GM12801 (cell line): ENCODE data around the gene PIK3CG.

Experiments used
- TF ChIP-seq, protein P1 (sequence below): IDR thresholded peaks from one replicate; pipeline ENCODE4 v1.5.1; 2011; ENCODE audit warnings: control low read depth; ENCODE audit not compliant: insufficient read length; ENCODE audit errors: extremely low read depth

Gene PIK3CG

DNA sequence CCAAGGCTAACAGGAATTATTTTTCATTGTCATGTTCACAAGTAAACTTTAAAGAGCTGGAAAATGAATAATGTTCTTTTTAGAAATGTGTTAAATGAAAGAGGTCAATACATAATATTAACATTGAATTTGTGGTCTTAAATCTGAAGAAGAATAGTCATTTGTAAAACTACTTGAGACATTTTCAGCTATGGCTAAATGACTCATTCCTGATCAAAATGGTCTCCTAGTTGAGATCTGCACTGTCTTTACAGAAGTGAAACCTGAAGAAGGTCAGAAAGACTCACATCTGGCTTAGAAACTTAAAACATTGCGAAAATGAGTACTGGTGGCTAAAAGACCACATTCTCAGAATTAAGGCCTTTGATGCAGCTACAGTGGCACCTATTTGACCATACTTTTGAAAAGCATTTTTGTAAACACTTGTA lies 5.9 kb downstream of the PIK3CG start:
- TF ChIP-seq, protein P1, sequence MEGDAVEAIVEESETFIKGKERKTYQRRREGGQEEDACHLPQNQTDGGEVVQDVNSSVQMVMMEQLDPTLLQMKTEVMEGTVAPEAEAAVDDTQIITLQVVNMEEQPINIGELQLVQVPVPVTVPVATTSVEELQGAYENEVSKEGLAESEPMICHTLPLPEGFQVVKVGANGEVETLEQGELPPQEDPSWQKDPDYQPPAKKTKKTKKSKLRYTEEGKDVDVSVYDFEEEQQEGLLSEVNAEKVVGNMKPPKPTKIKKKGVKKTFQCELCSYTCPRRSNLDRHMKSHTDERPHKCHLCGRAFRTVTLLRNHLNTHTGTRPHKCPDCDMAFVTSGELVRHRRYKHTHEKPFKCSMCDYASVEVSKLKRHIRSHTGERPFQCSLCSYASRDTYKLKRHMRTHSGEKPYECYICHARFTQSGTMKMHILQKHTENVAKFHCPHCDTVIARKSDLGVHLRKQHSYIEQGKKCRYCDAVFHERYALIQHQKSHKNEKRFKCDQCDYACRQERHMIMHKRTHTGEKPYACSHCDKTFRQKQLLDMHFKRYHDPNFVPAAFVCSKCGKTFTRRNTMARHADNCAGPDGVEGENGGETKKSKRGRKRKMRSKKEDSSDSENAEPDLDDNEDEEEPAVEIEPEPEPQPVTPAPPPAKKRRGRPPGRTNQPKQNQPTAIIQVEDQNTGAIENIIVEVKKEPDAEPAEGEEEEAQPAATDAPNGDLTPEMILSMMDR, result no peak

GRCh38 chr7:106871793-106872571 lies 6.9 kb downstream of the PIK3CG start:
- TF ChIP-seq, protein P1, result no peak

- TF ChIP-seq, protein P1, result no peak
Measured at GRCh38 chr7:106872763-106873162, 7.7 kb downstream of the PIK3CG start.

DNA sequence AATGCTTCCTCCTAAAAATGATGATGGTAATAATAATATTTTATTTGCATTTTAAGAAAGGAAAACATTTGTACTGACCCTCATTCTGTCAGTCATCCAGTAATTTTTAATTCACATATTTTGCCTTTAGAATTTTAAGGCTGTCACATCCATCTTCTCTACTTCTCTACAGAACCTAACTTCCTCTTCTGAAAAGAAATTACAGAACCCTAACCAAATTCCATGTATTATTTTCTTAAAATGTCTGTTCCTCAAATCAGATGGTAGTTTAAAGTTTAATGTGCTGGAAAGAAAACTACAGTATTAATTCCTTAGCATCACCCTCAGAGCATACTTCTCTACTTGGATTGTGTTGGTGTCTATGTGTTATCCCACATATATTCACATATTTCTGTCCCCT lies 9.0 kb downstream of the PIK3CG start:
- TF ChIP-seq, protein P1, result no peak

- TF ChIP-seq, protein P1, result no peak
Measured at GRCh38 chr7:106875508-106875907, 10.4 kb downstream of the PIK3CG start.

DNA sequence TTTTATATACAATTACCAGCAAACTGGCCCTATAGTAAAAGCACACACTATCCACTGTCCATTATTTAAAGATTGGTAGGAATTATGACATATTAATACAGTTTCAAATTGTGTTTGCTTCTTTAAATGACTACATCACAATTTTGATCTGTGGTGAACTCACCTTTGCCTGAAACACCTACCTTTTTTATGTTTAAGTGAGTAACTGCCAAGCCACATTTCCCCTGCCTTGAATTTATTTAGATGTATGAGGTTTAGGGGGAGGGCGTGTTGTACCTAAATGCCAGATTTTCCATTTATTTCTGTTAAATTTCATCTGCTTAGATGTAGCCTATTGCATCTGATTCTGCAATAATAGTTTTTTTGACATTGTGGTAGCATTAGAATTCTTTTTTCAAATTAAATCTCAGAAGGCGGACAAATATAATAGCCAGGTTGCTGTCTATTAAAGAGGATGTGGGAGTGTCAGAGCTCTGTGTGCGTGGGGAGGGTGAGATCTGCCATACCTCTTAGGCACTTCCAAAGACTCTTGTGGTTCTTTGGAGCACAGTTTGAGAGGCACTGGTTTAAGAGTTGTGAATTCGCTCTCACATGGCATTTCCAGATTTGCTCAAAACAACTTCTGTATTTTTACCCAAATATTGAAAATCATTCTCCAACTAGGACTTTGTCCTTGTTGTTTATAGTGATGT lies 13.8 kb downstream of the PIK3CG start:
- TF ChIP-seq, protein P1, result no peak

GRCh38 chr7:106881984-106882383 lies 16.9 kb downstream of the PIK3CG start:
- TF ChIP-seq, protein P1, result no peak
